Right atrium auricular region (tissue), 2 donors: ENCODE measurements around the gene ARNT2. TPM values are rescaled to one million over a fixed set of nuclear protein-coding genes. Genes with fewer than 3 reads are reported as not detected.
A peak's percentile ranks its signal among the peaks of the same experiment; 100 is the strongest.

Source experiments
- DNase-seq: peaks from one replicate; pipeline ENCODE4 v3.0.0-alpha.2; 2019; ENCODE audit warnings: low spot score
- H3K27ac ChIP-seq, 2 donors: fragments of 200-600 bp; sonication (generic); 1 replicate in 1 of 2; 2 replicates in 1 of 2; pipeline ENCODE4 v1.5.1; 2016 to 2019
- H3K27me3 ChIP-seq, 2 donors: fragments of 200-600 bp; sonication (generic); one replicate each; pipeline versions ENCODE4 v1.5.1 to v1.6.0; 2017 to 2019
- H3K36me3 ChIP-seq: fragments of 200-600 bp; sonication (generic); one replicate; pipeline ENCODE4 v1.5.1; 2016
- H3K4me1 ChIP-seq, 2 donors: fragments of 200-600 bp; sonication (generic); one replicate each; pipeline versions ENCODE4 v1.5.1 to v1.6.0; 2017 to 2019
- H3K4me3 ChIP-seq, 2 donors: fragments of 200-600 bp; sonication (generic); 1 replicate in 1 of 2; 2 replicates in 1 of 2; pipeline ENCODE4 v1.5.1; 2017 to 2019; ENCODE audit warnings: mild to moderate bottlenecking in 1 of 2, moderate library complexity in 1 of 2
- H3K9me3 ChIP-seq, 2 donors: fragments of 200-600 bp; sonication (generic); one replicate each; pipeline ENCODE4 v1.5.1; 2019
- CTCF ChIP-seq, 2 donors: fragments of 200-600 bp; sonication (generic); IDR thresholded peaks; one replicate each; pipeline ENCODE4 v1.5.1; 2019; ENCODE audit warnings: antibody characterized with exemption in 2 of 2
- total RNA-seq, 2 donors: library from RNA; depleted of rRNA; stranded (reverse); fragments of >200 nt; gene quantifications; one replicate each; pipeline ENCODE4 v1.1.0, GENCODE V29; 2016

Gene ARNT2
- total RNA-seq, 2 donors from 2014 or later, result 4.8 to 8.4 TPM

- no peak for TF ChIP-seq CTCF (IDR thresholded peaks at IDR 0.05)
- Histone ChIP-seq H3K36me3 (no peaks in the 10 kb centered on the region), H3K4me1 (no peaks in the 10 kb centered on the region), H3K4me3 (no peak overlapping the region), H3K9me3 (no peaks in the 10 kb centered on the region), H3K27me3 (no peaks in the 10 kb centered on the region), H3K27ac (no peak overlapping the region)
- DNase-seq, result no peak
Measured at GRCh38 chr15:80449825-80450224, 45.6 kb downstream of the ARNT2 start.

- H3K4me1 ChIP-seq, result no peaks in the 10 kb centered on the region
- H3K4me3 ChIP-seq, result no peak overlapping the region
- TF ChIP-seq CTCF (IDR thresholded peaks at IDR 0.05), result no peak
- DNase-seq, result no peak
- no peaks in the 10 kb centered on the region for H3K36me3 ChIP-seq
- no peaks in the 10 kb centered on the region for H3K27me3 ChIP-seq
- no peaks in the 10 kb centered on the region for H3K9me3 ChIP-seq
- H3K27ac ChIP-seq, result no peak overlapping the region
Measured at GRCh38 chr15:80450811-80451321, 46.7 kb downstream of the ARNT2 start.

GRCh38 chr15:80452166-80452565, 48.0 kb downstream of the ARNT2 start:
- Histone ChIP-seq H3K27ac (no peak overlapping the region), H3K4me3 (no peak overlapping the region), H3K36me3 (no peaks in the 10 kb centered on the region), H3K4me1 (no peaks in the 10 kb centered on the region), H3K9me3 (no peaks in the 10 kb centered on the region), H3K27me3 (no peaks in the 10 kb centered on the region)
- DNase-seq, result no peak
- TF ChIP-seq CTCF (IDR thresholded peaks at IDR 0.05), result no peak

DNA sequence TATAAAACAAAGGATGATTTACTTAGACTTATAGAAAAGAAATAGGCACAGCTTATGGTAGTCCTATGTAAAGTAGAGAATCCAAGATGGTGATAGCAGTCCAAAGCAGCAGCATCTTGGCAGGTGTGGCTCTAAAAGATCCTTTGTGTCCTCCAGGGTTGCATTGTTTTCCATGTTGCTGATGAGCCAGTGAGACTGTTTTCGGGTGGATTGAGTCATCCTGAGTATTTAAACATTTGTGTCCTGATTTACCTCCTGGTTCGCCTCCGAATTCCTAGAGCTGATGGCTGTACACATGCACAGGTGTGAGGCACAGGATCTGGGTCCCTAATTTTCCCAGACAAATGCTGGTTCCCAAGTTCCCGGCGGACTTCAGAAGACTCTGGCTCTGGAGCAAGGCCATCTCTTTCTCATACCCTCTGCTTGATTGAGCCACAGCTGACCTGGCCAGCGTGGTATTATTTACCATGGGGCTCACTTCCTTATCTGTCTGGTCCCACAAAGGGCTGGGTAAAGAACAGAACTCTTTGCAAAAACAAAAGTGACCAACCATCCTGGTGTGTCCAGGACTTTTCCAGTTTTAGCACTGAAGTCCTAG, 51.0 kb downstream of the ARNT2 start:
- no peaks in the 10 kb centered on the region for H3K9me3 ChIP-seq
- no peaks in the 10 kb centered on the region for H3K27me3 ChIP-seq
- H3K27ac ChIP-seq, result no peak overlapping the region
- H3K4me1 ChIP-seq, result no peaks in the 10 kb centered on the region
- H3K4me3 ChIP-seq, result no peak overlapping the region
- DNase-seq, result no peak
- TF ChIP-seq CTCF (IDR thresholded peaks at IDR 0.05), result no peak
- no peaks in the 10 kb centered on the region for H3K36me3 ChIP-seq

- Histone ChIP-seq H3K4me1 (no peaks in the 10 kb centered on the region), H3K27me3 (no peaks in the 10 kb centered on the region), H3K27ac (no peak overlapping the region), H3K36me3 (no peaks in the 10 kb centered on the region), H3K4me3 (no peak overlapping the region), H3K9me3 (no peaks in the 10 kb centered on the region)
- peak; percentile 90 to 97 for TF ChIP-seq CTCF (IDR thresholded peaks at IDR 0.05)
- DNase-seq, result no peak
Measured at GRCh38 chr15:80455668-80456442, 51.7 kb downstream of the ARNT2 start.
